Medulla oblongata (tissue), 1 donor: Measurements from ENCODE around the gene B3GNT5.
A peak's percentile ranks its signal among the peaks of the same experiment; 100 is the strongest.
"Not testable (repeated sequence)": the region's sequence is repeated elsewhere in the genome, so short reads cannot be mapped to it uniquely, and the experiment has no call there.

Source experiments
- DNase-seq: peaks from one replicate; pipeline ENCODE4 v3.0.0-alpha.2; 2015; ENCODE audit errors: extremely low spot score

B3GNT5 gene

GRCh38 chr3:183230251-183230650 is 22.8 kb upstream of the B3GNT5 start:
- not testable (repeated sequence) for DNase-seq

DNA sequence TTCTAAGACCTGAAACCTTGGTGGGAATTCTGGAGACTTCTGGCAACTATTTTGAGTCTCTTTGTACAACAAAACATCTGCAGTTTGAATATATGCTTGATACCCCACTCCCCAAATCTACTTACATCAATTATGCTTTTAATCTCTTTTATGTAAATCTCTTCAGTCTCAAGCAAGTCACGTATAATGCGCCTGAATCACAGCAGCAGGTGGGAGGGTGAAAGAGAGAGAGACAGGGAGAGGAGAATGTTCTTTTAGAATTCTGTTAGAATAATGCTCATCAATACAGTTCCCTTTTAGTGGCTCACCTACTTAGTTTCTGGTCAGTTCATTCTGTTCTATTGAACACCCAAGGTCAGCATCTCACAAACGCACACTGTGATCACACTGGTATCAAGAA is 22.2 kb upstream of the B3GNT5 start:
- DNase-seq, result no peak

- peak; percentile 77 for DNase-seq
These were observed 19.1 kb upstream of the B3GNT5 start for GRCh38 chr3:183233966-183234365.

GRCh38 chr3:183239046-183239445 is 14.0 kb upstream of the B3GNT5 start:
- no peak for DNase-seq

DNA sequence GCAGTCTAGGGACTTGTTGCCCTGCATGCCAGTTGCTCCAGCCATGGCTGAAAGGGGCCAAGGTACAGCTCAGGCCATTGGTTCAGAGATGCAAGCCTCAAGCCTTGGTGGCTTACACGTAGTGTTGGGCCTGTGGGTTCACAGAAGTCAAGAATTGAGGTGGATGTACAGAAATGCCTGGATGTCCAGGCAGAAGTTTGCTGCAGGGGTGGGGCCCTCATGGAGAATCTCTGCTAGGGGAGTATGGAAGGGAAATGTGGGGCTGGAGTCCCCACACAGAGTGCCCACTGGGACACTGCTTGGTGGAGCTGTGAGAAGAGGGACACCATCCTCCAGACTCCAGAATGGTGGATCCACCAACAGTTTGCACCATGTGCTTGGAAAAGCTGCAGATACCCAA is 10.6 kb upstream of the B3GNT5 start:
- no peak for DNase-seq

- DNase-seq, result peak; percentile 84
These were observed 8.8 kb upstream of the B3GNT5 start for GRCh38 chr3:183244219-183244618.

- DNase-seq, result peak; percentile 29
These were observed 8.0 kb upstream of the B3GNT5 start for GRCh38 chr3:183244981-183245476.

- no peak for DNase-seq
These were observed 6.0 kb upstream of the B3GNT5 start for GRCh38 chr3:183247011-183247589.

- no peak for DNase-seq
These were observed 3.9 kb upstream of the B3GNT5 start for GRCh38 chr3:183249006-183249718.

DNA sequence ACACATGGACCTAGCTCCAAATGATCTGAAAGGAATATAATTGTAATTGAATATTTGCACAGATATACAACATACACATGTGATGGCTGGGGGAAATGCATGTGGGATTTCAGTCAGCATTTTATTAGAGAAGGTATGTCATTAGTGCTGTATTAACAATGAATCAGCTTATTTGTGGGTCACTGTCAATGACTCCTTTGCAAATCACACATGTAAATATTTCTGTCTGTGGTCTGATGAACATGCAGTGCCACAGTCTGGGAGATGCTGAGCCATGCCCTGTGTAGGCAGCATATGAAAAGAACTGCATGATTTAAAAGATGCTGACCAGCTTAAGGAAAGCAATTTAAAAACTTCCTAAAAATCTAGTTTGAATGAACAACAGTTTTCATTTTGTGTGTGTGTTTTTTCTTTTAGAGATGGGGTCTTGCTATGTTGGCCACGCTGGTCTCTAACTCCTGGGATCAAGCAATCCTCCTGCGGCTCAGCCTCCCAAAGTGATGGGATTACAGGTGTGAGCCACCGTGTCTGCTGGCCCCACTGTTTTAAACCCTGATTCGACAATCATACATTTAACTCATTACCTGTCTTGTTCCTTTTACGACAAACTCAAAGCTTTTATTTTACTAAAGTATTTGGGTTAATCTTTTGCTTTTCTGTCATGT is 803 bp upstream of the B3GNT5 start:
- no peak for DNase-seq

- peak; percentile 57 for DNase-seq
These were observed 754 bp downstream of the B3GNT5 start for GRCh38 chr3:183253528-183254486.

- DNase-seq, result no peak
These were observed 1.7 kb downstream of the B3GNT5 start for GRCh38 chr3:183254487-183255347.

- peak; percentile 12 for DNase-seq
These were observed 2.3 kb downstream of the B3GNT5 start for GRCh38 chr3:183255348-183255730.

DNA sequence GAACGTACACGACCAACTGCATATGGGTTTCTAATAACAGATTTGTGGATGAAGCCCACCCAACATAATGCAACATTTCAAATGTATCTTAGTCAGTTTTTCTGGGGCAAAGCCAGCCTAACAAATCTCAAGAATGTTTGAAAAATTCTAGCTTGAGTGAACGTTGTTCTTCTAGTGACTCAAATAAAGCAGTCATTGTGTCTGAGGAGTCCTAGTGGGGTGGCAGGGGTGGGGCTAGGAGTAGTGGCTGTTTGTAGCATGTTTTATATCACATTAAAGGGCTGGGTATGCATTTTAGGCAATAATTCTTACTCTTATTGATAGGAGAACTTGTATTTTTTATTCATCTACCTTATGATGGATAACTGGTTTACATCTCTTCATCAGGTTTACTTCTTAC is 6.0 kb downstream of the B3GNT5 start:
- no peak for DNase-seq

- DNase-seq, result no peak
These were observed 6.6 kb downstream of the B3GNT5 start for GRCh38 chr3:183259621-183260020.

DNA sequence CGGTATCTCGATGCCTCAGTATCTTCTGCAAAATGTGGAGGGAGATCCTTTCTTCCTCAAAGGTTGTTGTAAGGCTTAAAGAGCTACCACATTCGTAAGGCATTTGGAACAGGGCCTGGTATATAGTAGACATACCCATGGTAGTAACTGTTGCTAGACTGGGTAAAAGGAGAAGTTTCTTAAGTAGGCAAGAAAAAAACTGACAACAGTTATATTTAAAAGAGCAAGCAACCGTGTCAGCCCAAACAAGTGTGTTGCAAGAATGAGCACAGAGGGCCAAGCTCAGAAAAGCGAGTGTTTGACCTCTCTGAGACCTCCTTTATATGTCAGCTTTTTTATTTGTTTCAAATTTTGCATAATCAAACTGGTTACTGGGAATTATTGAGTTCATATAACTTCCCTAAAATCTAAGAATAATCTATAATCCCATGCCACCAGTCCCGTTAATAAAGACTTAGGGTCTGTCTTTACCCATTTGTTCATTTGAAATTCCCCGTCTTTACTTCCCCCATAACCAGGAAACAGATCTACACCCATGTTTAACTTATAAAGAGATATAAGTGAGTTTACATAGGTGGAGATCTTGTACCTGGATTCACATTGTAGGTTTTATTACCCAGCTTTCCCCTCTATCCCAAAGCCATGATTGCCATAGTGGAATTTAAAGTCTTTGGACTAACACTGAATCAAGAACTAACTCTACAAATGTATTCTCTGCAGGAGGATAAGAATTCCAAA is 7.3 kb downstream of the B3GNT5 start:
- peak; percentile 70 for DNase-seq

DNA sequence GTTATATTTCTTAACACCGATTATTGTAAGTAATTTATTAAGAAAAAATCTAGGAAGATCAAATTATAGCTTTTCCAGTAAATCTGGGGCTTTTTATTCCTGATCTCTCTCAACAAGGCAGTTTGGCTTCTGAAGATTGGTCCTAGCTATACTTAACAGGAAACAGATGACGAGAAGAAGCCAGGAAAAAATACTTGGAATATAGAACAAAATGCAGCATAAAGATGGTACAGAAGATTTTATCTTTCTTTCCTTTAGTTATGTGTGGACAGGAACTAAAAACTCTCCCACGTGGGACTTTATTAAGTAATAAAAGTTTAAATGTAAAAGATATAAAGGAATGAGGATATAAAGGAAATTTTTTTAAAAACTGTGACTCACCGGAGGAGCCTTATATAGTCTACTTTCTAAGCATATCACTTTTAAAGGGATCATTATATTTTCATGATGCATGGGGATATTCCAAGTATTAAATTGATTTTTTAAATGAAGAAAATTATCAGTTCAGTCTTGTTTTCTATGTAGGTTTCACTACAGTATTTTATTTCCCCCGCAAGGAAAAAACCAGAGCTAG is 8.2 kb downstream of the B3GNT5 start:
- DNase-seq, result no peak

- no peak for DNase-seq
These were observed 9.9 kb downstream of the B3GNT5 start for GRCh38 chr3:183262875-183263378.

- no peak for DNase-seq
These were observed 11.2 kb downstream of the B3GNT5 start for GRCh38 chr3:183264268-183264667.
